ENCODE measurements around the gene IQCC. TPM values are rescaled to one million over a fixed set of nuclear protein-coding genes. Genes with fewer than 3 reads are reported as not detected.

The IQCC gene
- total and polyA plus RNA-seq, 7 donors, result 0.60 to 3.9 (median 1.8) TPM

GRCh38 chr1:32180186-32181060 lies 25.0 kb upstream of the IQCC start:
- peak overlapping the region; percentile 44 to 75 (median 59) for H3K4me3 ChIP-seq
- no peaks in the 10 kb centered on the region for H3K27me3 ChIP-seq
- no peaks in the 10 kb centered on the region for H3K9me3 ChIP-seq
- 6 to 7% methylated on average over 36 of the region's 36 CpGs for WGBS, 2 donors
- peaks cover 0 to 61% (median 54%) of the 10 kb centered on the region in 4 donors for H3K4me1 ChIP-seq
- H3K27ac ChIP-seq, result peak overlapping the region; percentile 90 to 95 (median 92)
- peaks cover 0 to 42% (median 21%) of the 10 kb centered on the region in 4 donors for H3K36me3 ChIP-seq
- peak; percentile 84 for DNase-seq
- no peak for TF ChIP-seq EP300 (IDR thresholded peaks at IDR 0.05)
- intact Hi-C loops (cut with DNase I), result loop anchor here (1.0 to 2.0 kb wide), 2 partner anchors 42 to 168 kb away; partner anchors contain the start of genes EIF3I, KHDRBS1 and TMEM234

- Histone ChIP-seq H3K27me3 (no peaks in the 10 kb centered on the region), H3K4me3 (peak overlapping the region; percentile 44 to 75 (median 59)), H3K9me3 (no peaks in the 10 kb centered on the region), H3K4me1 (peaks cover 0 to 67% (median 56%) of the 10 kb centered on the region in 4 donors), H3K36me3 (peaks cover 0 to 48% (median 22%) of the 10 kb centered on the region in 4 donors), H3K27ac (peak overlapping the region; percentile 90 to 95 (median 92))
- TF ChIP-seq POLR2AphosphoS5 (IDR thresholded peaks at IDR 0.05), result no peak
- no peak for TF ChIP-seq EP300 (IDR thresholded peaks at IDR 0.05)
- TF ChIP-seq, protein P1, sequence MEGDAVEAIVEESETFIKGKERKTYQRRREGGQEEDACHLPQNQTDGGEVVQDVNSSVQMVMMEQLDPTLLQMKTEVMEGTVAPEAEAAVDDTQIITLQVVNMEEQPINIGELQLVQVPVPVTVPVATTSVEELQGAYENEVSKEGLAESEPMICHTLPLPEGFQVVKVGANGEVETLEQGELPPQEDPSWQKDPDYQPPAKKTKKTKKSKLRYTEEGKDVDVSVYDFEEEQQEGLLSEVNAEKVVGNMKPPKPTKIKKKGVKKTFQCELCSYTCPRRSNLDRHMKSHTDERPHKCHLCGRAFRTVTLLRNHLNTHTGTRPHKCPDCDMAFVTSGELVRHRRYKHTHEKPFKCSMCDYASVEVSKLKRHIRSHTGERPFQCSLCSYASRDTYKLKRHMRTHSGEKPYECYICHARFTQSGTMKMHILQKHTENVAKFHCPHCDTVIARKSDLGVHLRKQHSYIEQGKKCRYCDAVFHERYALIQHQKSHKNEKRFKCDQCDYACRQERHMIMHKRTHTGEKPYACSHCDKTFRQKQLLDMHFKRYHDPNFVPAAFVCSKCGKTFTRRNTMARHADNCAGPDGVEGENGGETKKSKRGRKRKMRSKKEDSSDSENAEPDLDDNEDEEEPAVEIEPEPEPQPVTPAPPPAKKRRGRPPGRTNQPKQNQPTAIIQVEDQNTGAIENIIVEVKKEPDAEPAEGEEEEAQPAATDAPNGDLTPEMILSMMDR (IDR thresholded peaks at IDR 0.05), result no peak
- TF ChIP-seq POLR2A (IDR thresholded peaks at IDR 0.05), result no peak
- intact Hi-C loops (cut with DNase I), result loop anchor here (2.0 kb wide), 1 partner anchor 168 kb away; the partner anchor contains the start of gene KHDRBS1
- 82 to 87% methylated on average over 9 of the region's 9 CpGs for WGBS, 2 donors
- no peak for DNase-seq
These were observed 24.4 kb upstream of the IQCC start for GRCh38 chr1:32181065-32181464.

- intact Hi-C loops (cut with DNase I), result loop anchor here (2.0 kb wide), 1 partner anchor 169 kb away; the partner anchor contains the start of gene KHDRBS1
- WGBS, 2 donors, result 86 to 88% methylated on average over 5 of the region's 5 CpGs
- Histone ChIP-seq H3K36me3 (peaks cover 0 to 53% (median 25%) of the 10 kb centered on the region in 4 donors), H3K4me3 (peak overlapping the region in 3 of 4 donors; percentile 9 to 75 (median 55)), H3K27ac (peak overlapping the region in 3 of 4 donors; percentile 90 to 95 (median 92)), H3K27me3 (no peaks in the 10 kb centered on the region), H3K9me3 (no peaks in the 10 kb centered on the region), H3K4me1 (peaks cover 0 to 72% (median 57%) of the 10 kb centered on the region in 4 donors)
- no peak for DNase-seq
- no peak for TF ChIP-seq POLR2AphosphoS5 (IDR thresholded peaks at IDR 0.05)
- TF ChIP-seq POLR2A (IDR thresholded peaks at IDR 0.05), result no peak
These were observed 23.9 kb upstream of the IQCC start for GRCh38 chr1:32181563-32181962.

- Histone ChIP-seq H3K9me3 (no peaks in the 10 kb centered on the region), H3K4me3 (peak overlapping the region in 2 of 4 donors; percentile 9 to 55), H3K36me3 (peaks cover 0 to 58% (median 26%) of the 10 kb centered on the region in 4 donors), H3K27ac (peak overlapping the region in 2 of 4 donors; percentile 90 to 92), H3K27me3 (no peaks in the 10 kb centered on the region), H3K4me1 (peaks cover 0 to 73% (median 57%) of the 10 kb centered on the region in 4 donors)
- WGBS, 2 donors, result 62 to 80% methylated on average over 6 of the region's 6 CpGs
- intact Hi-C loops (cut with DNase I), result no loop called here
- TF ChIP-seq EP300 (IDR thresholded peaks at IDR 0.05) (no peak), POLR2AphosphoS5 (IDR thresholded peaks at IDR 0.05) (no peak), POLR2A (IDR thresholded peaks at IDR 0.05) (no peak)
- TF ChIP-seq, protein P1 (IDR thresholded peaks at IDR 0.05), result no peak
- peak; percentile 26 for DNase-seq
These were observed 23.4 kb upstream of the IQCC start for GRCh38 chr1:32182060-32182459.

DNA sequence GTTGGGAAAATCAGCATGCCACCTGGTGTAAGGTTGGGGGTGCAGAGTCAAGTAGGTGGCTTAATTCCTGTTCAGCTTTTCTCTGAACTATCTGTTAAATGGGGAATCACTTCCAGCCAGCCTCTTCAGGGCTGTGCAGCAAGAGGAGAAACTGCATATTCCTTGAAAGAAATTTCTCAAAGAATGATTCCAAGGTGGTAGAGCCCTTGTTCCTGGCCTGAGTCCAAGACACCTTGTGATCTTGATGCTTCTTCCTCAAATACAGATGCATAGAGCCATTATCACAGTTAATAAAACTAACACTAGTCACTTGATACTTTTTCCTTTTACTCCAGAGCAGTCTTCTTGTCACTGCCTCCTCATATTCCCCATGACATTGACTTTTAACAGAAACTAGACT lies 20.8 kb upstream of the IQCC start:
- peaks cover 13 to 84% (median 49%) of the 10 kb centered on the region in 4 donors for H3K36me3 ChIP-seq
- DNase-seq, result no peak
- H3K4me3 ChIP-seq, result no peak overlapping the region
- no peak overlapping the region for H3K27ac ChIP-seq
- no peaks in the 10 kb centered on the region for H3K27me3 ChIP-seq
- no peaks in the 10 kb centered on the region for H3K9me3 ChIP-seq
- peaks cover 0 to 63% (median 50%) of the 10 kb centered on the region in 4 donors for H3K4me1 ChIP-seq
- intact Hi-C loops (cut with DNase I), result no loop called here
- TF ChIP-seq, protein P1 (IDR thresholded peaks at IDR 0.05), result no peak
- no peak for TF ChIP-seq POLR2AphosphoS5 (IDR thresholded peaks at IDR 0.05)
- no peak for TF ChIP-seq POLR2A (IDR thresholded peaks at IDR 0.05)
- no peak for TF ChIP-seq EP300 (IDR thresholded peaks at IDR 0.05)
